HUES64 (cell line): ENCODE results near the gene EIF4B.
"Not testable (repeated sequence)": the region's sequence is repeated elsewhere in the genome, so short reads cannot be mapped to it uniquely, and the experiment has no call there.

Experiments used
- H3K27ac ChIP-seq: 2 replicates; pipeline ENCODE4 v1.7.0; 2013; ENCODE audit warnings: low read depth, low read length, inconsistent platforms
- H3K27me3 ChIP-seq: 2 replicates; pipeline ENCODE4 v1.6.1; 2013; ENCODE audit warnings: mild to moderate bottlenecking, low read length; ENCODE audit not compliant: insufficient read depth
- H3K36me3 ChIP-seq: 2 replicates; pipeline ENCODE4 v1.6.1; 2013; ENCODE audit warnings: mild to moderate bottlenecking, low read length; ENCODE audit not compliant: insufficient read depth
- H3K4me1 ChIP-seq: 2 replicates; pipeline ENCODE4 v1.6.1; 2013; ENCODE audit warnings: mild to moderate bottlenecking, low read length, moderate library complexity; ENCODE audit not compliant: insufficient read depth
- H3K4me3 ChIP-seq: 2 replicates; pipeline ENCODE4 v1.5.1; 2013; ENCODE audit warnings: mild to moderate bottlenecking, low read length, moderate library complexity
- H3K9ac ChIP-seq: 2 replicates; pipeline ENCODE4 v1.6.1; 2013; ENCODE audit warnings: mild to moderate bottlenecking, low read depth, low read length
- H3K9me3 ChIP-seq: 2 replicates; pipeline ENCODE4 v1.6.1; 2013; ENCODE audit warnings: low read depth, low read length; ENCODE audit not compliant: insufficient read depth
- WGBS: fragments of 150-250, 120-280 bp; methylation state at CpG from one replicate; pipeline ENCODE4 v1.1.7; 2013; ENCODE audit warnings: missing lambda C conversion rate; 5-methylcytosine and 5-hydroxymethylcytosine counted together

EIF4B gene

GRCh38 chr12:53004582-53004981 lies 1.7 kb upstream of the EIF4B start:
- 51% methylated on average over 2 of the region's 2 CpGs for WGBS
- Histone ChIP-seq H3K27ac (peak overlapping the region; percentile 76), H3K4me1 (peaks cover 30% of the 10 kb centered on the region), H3K9me3 (no peaks in the 10 kb centered on the region), H3K4me3 (peak overlapping the region; percentile 97), H3K9ac (peak overlapping the region; percentile 100; the same call in 1 of the 2 replicates), H3K36me3 (peaks cover 22% of the 10 kb centered on the region), H3K27me3 (no peaks in the 10 kb centered on the region)

GRCh38 chr12:53005215-53005985 lies 856 bp upstream of the EIF4B start:
- peak overlapping the region; percentile 76 for H3K27ac ChIP-seq
- no peaks in the 10 kb centered on the region for H3K9me3 ChIP-seq
- peaks cover 38% of the 10 kb centered on the region for H3K4me1 ChIP-seq
- no peaks in the 10 kb centered on the region for H3K27me3 ChIP-seq
- peak overlapping the region; percentile 97 for H3K4me3 ChIP-seq
- peak overlapping the region; percentile 100 for H3K9ac ChIP-seq
- 8% methylated on average over 26 of the region's 28 CpGs for WGBS
- H3K36me3 ChIP-seq, result peaks cover 30% of the 10 kb centered on the region

- Histone ChIP-seq H3K36me3 (peaks cover 45% of the 10 kb centered on the region), H3K9me3 (no peaks in the 10 kb centered on the region), H3K27me3 (no peaks in the 10 kb centered on the region), H3K9ac (peak overlapping the region; percentile 100), H3K27ac (peak overlapping the region; percentile 100), H3K4me1 (peaks cover 43% of the 10 kb centered on the region), H3K4me3 (peak overlapping the region; percentile 97)
- 1% methylated on average over 38 of the region's 38 CpGs for whole genome bisulfite sequencing
Observed at GRCh38 chr12:53006810-53007309, 604 bp downstream of the EIF4B start.

DNA sequence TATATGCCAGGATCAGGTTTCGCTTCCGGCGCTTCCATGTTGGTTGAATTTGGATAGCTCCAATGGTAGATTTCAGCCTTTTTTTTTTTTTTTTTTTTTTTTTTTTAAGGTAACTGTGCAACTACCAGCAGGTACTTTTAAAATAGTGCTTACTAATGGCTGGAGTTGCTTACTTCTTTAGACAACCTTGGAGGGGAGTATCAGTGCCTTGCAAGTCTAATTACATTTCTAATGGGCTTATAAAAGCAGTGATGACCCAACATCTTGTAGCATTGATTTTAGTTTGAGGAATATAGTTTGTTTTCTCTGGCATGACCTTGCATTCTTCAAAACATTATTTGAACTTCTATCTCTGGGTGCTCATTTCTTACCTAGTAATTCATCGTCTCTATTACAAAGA lies 1.1 kb downstream of the EIF4B start:
- H3K27me3 ChIP-seq, result no peaks in the 10 kb centered on the region
- WGBS, result 21% methylated on average over 2 of the region's 4 CpGs

DNA sequence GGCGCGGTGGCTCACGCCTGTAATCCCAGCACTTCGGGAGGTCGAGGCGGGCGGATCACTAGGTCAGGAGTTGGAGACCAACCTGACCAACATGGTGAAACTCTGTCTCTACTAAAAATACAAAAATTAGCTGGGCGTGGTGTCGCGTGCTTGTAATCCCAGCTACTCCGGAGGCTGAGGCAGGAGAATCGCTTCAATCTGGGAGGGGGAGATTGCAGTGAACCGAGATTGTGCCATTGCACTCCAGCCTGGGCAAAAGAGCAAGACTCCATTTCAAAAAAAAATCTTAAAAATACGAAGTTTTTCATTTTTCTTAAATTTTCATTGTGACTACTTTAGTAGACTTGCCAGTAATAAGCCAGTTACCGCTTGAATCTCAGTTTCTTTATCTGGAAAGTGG lies 2.5 kb downstream of the EIF4B start:
- H3K36me3 ChIP-seq, result peaks cover 55% of the 10 kb centered on the region
- not testable (repeated sequence) for H3K27me3 ChIP-seq, H3K9me3 ChIP-seq
- peak overlapping the region; percentile 97; the same call in 1 of the 2 replicates for H3K4me3 ChIP-seq
- WGBS, result 88% methylated on average over 15 of the region's 15 CpGs
- H3K27ac ChIP-seq, result peak overlapping the region; percentile 100
- H3K9ac ChIP-seq, result peak overlapping the region; percentile 100
- H3K4me1 ChIP-seq, result peaks cover 43% of the 10 kb centered on the region

More for the DNA sequence above, 1.1 kb downstream of the EIF4B start:
- H3K4me1 ChIP-seq, result peaks cover 43% of the 10 kb centered on the region
- H3K27ac ChIP-seq, result peak overlapping the region; percentile 100
- H3K9me3 ChIP-seq, result no peaks in the 10 kb centered on the region
- peak overlapping the region; percentile 100 for H3K9ac ChIP-seq
- H3K4me3 ChIP-seq, result peak overlapping the region; percentile 97
- peaks cover 47% of the 10 kb centered on the region for H3K36me3 ChIP-seq

DNA sequence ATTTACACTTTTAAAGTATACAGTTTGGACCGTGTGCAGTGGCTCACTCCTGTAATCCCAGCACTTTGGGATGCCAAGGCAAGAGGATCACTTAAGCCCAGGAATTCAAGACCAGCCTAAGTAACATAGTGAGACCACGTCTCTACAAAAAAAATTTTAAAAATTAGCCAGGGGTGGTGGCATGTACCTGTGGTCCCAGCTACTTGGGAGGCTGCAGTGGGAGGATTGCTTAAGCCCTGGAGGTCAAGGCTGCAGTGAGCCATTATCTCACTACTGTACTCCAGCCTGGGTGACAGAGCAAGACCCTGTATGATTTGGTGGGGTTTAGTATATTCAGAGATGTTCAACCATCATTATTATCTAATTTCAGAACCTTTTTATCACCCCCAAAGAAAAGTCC lies 4.7 kb downstream of the EIF4B start:
- Histone ChIP-seq H3K27ac (no peak overlapping the region), H3K27me3 (no peaks in the 10 kb centered on the region), H3K4me3 (no peak overlapping the region), H3K9me3 (no peaks in the 10 kb centered on the region), H3K4me1 (peaks cover 29% of the 10 kb centered on the region), H3K36me3 (peaks cover 76% of the 10 kb centered on the region), H3K9ac (no peak overlapping the region)
- WGBS, result 95% methylated on average over 2 of the region's 2 CpGs

GRCh38 chr12:53011889-53012288 lies 5.6 kb downstream of the EIF4B start:
- Histone ChIP-seq H3K4me1 (peaks cover 29% of the 10 kb centered on the region), H3K27ac (0 out of 2 replicates have a peak overlapping the region, but pooled peaks have one; percentile 22), H3K9me3 (no peaks in the 10 kb centered on the region), H3K4me3 (no peak overlapping the region), H3K9ac (no peak overlapping the region), H3K36me3 (peaks cover 86% of the 10 kb centered on the region), H3K27me3 (no peaks in the 10 kb centered on the region)
- 96% methylated on average over 3 of the region's 3 CpGs for WGBS

DNA sequence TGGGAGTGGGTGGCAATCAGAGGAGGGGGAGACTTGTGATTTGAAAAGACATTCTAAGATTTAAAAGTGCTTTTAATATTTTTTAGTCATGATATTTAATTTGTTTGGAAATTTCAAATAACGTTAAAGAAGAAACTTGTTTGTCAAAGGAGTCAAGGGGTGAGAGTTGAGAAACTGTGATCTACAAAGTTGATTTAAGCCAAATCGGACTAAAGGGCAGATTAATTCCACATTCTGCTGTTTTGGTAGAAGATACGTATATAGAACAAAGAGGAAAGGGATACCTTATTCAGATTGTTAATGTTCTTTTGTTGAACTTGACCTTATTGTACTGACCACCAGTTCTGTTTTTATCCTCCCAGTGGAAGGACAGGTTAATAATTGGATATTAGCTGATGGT lies 6.7 kb downstream of the EIF4B start:
- WGBS, result 95% methylated on average over 3 of the region's 3 CpGs
- Histone ChIP-seq H3K4me1 (peaks cover 23% of the 10 kb centered on the region), H3K9ac (no peak overlapping the region), H3K36me3 (peaks cover 91% of the 10 kb centered on the region), H3K27ac (0 out of 2 replicates have a peak overlapping the region, but pooled peaks have one; percentile 28), H3K9me3 (no peaks in the 10 kb centered on the region), H3K4me3 (no peak overlapping the region), H3K27me3 (no peaks in the 10 kb centered on the region)

GRCh38 chr12:53014709-53015108 lies 8.5 kb downstream of the EIF4B start:
- peaks cover 90% of the 10 kb centered on the region for H3K36me3 ChIP-seq
- WGBS, result 89% methylated on average over 2 of the region's 2 CpGs
- no peak overlapping the region for H3K9ac ChIP-seq

GRCh38 chr12:53025250-53025649 lies 19.0 kb downstream of the EIF4B start:
- 87% methylated on average over 3 of the region's 3 CpGs for WGBS
- no peaks in the 10 kb centered on the region for H3K27me3 ChIP-seq
- H3K9me3 ChIP-seq, result no peaks in the 10 kb centered on the region
- H3K27ac ChIP-seq, result no peak overlapping the region
- no peaks in the 10 kb centered on the region for H3K4me1 ChIP-seq
- no peak overlapping the region for H3K9ac ChIP-seq
- no peak overlapping the region for H3K4me3 ChIP-seq
- peaks cover 96% of the 10 kb centered on the region for H3K36me3 ChIP-seq

More at GRCh38 chr12:53014709-53015108, 8.5 kb downstream of the EIF4B start:
- peaks cover 11% of the 10 kb centered on the region for H3K4me1 ChIP-seq
- H3K27me3 ChIP-seq, result no peaks in the 10 kb centered on the region
- no peak overlapping the region for H3K4me3 ChIP-seq
- peak overlapping the region; percentile 43; the same call in 1 of the 2 replicates for H3K27ac ChIP-seq
- no peaks in the 10 kb centered on the region for H3K9me3 ChIP-seq

DNA sequence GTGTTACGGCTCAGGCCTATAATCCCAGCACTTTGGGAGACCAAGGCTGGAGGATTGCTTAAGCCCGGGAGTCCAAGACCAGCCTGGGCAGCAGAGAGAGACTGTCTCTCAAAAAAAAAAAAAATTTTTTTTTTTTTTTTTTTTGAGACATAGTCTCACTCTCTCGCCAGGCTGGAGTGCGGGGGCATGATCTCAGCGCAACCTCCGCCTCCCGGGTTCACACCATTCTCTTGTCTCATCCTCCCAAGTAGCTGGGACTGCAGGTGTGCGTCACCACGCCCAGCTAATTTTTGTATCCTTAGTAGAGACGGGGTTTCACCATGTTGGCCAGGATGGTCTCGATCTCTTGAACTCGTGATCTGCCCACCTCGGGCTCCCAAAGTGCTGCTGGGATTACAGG lies 20.8 kb downstream of the EIF4B start:
- not testable (repeated sequence) for H3K27ac ChIP-seq, H3K27me3 ChIP-seq, H3K4me3 ChIP-seq, H3K4me1 ChIP-seq, H3K9me3 ChIP-seq, H3K9ac ChIP-seq
- H3K36me3 ChIP-seq, result peaks cover 96% of the 10 kb centered on the region
- 86% methylated on average over 13 of the region's 13 CpGs for WGBS
